ENCODE results near the gene MPG. TPM values are rescaled to one million over a fixed set of nuclear protein-coding genes. Genes with fewer than 3 reads are reported as not detected.

The MPG gene
- total RNA-seq, 2 donors from 2014 or later, result 47.7 to 84.0 TPM

GRCh38 chr16:60929-61878 lies 16.8 kb upstream of the MPG start:
- TF ChIP-seq CTCF (IDR thresholded peaks at IDR 0.05), result no peak
- no peaks in the 10 kb centered on the region for H3K9me3 ChIP-seq
- no peak overlapping the region for H3K4me3 ChIP-seq
- H3K27me3 ChIP-seq, result no peaks in the 10 kb centered on the region
- H3K36me3 ChIP-seq, result peaks cover 90% of the 10 kb centered on the region
- DNase-seq (ENCODE audit: low spot score), result no peak
- peaks cover 0 to 9% of the 10 kb centered on the region in 2 donors for H3K4me1 ChIP-seq
- no peak overlapping the region for H3K27ac ChIP-seq

- Histone ChIP-seq H3K27ac (no peak overlapping the region), H3K4me1 (peaks cover 0 to 16% of the 10 kb centered on the region in 2 donors), H3K27me3 (no peaks in the 10 kb centered on the region), H3K36me3 (peaks cover 83% of the 10 kb centered on the region), H3K9me3 (no peaks in the 10 kb centered on the region), H3K4me3 (no peak overlapping the region)
- DNase-seq (ENCODE audit: low spot score), result no peak
- no peak for TF ChIP-seq CTCF (IDR thresholded peaks at IDR 0.05)
Observed at GRCh38 chr16:61879-62281, 16.1 kb upstream of the MPG start.

- H3K9me3 ChIP-seq, result no peaks in the 10 kb centered on the region
- H3K4me1 ChIP-seq, result peaks cover 0 to 21% of the 10 kb centered on the region in 2 donors
- H3K27me3 ChIP-seq, result no peaks in the 10 kb centered on the region
- no peak for TF ChIP-seq CTCF (IDR thresholded peaks at IDR 0.05)
- DNase-seq (ENCODE audit: low spot score), result no peak
- H3K36me3 ChIP-seq, result peaks cover 78% of the 10 kb centered on the region
- no peak overlapping the region for H3K27ac ChIP-seq
- no peak overlapping the region for H3K4me3 ChIP-seq
Observed at GRCh38 chr16:62283-62967, 15.6 kb upstream of the MPG start.

GRCh38 chr16:62968-63391 lies 15.0 kb upstream of the MPG start:
- no peaks in the 10 kb centered on the region for H3K9me3 ChIP-seq
- peaks cover 72% of the 10 kb centered on the region for H3K36me3 ChIP-seq
- H3K4me1 ChIP-seq, result peaks cover 0 to 27% of the 10 kb centered on the region in 2 donors
- no peak overlapping the region for H3K27ac ChIP-seq
- no peak overlapping the region for H3K4me3 ChIP-seq
- TF ChIP-seq CTCF (IDR thresholded peaks at IDR 0.05), result no peak
- no peaks in the 10 kb centered on the region for H3K27me3 ChIP-seq
- DNase-seq (ENCODE audit: low spot score), result no peak

- no peak for DNase-seq (ENCODE audit: low spot score)
- H3K4me1 ChIP-seq, result peaks cover 0 to 31% of the 10 kb centered on the region in 2 donors
- no peaks in the 10 kb centered on the region for H3K9me3 ChIP-seq
- no peak overlapping the region for H3K4me3 ChIP-seq
- no peak overlapping the region for H3K27ac ChIP-seq
- no peaks in the 10 kb centered on the region for H3K27me3 ChIP-seq
- TF ChIP-seq CTCF (IDR thresholded peaks at IDR 0.05), result no peak
- H3K36me3 ChIP-seq, result peaks cover 67% of the 10 kb centered on the region
Observed at GRCh38 chr16:63466-63865, 14.6 kb upstream of the MPG start.

Measured in right atrium auricular region (tissue), 2 donors.